ENCODE results near the gene ULK3.

The ULK3 gene

DNA sequence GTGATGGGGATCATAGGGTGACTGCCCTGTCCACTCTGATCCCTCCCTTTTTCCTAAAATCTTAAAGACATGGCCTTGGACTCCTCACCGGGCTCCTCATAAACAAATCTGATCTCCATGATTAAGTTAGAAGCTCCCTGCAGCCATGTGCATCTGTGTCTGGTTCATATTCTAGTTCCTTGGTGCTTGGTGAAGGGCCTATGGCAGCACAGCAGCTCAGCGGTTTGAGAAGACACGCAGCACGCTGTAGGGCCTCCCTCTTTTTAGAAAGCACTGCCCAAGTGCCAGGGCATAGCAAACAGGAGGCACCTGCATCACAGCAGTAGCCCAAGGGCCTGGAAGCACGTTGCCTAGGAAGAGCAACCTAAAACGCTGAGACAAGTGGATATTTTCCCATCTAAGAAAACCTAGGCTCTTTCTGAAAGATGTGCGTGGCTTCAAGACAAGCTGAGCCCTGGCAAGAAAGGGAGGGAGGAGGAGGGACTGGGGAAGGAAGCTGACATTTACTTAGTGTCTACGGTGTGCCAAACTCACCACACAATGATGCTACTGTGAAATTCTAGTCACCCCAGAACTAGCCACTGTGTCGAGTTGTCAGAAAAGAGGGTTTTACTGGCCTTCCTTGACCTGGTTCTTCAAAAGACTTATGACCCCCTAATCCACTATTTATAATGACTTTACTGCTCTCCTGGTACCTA is 14.9 kb upstream of the ULK3 start:
- no peak for TF ChIP-seq CTCF (IDR thresholded peaks at IDR 0.05; ENCODE audit: control insufficient read depth, insufficient read depth, low read depth, low read length, missing control alignments)
- no peak overlapping the region for H3K4me3 ChIP-seq (ENCODE audit: control insufficient read depth, low read depth, low read length)
- DNase-seq (ENCODE audit: low read depth): no peak

- no peak overlapping the region for H3K4me3 ChIP-seq (ENCODE audit: control insufficient read depth, low read depth, low read length)
Observed at GRCh38 chr15:74857082-74857655, 14.2 kb upstream of the ULK3 start.

DNA sequence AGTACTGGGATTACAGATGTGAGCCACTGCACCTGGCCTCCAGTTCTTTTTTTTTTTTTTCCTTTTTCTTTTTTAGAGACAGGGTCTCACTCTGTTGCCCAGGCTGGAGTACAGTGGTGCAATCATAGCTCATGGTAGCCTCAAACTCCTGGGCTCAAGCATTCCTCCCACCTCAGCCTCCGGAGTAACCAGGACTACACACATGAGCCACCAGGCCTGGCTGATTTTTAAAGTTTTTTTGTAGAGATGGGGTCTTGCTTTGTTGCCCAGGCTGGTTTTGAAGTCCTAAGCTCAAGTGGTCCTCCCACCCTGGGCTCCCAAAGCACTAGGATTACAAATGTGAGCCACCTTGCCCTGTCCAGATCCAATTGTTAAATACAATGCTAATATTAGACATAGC is 13.6 kb upstream of the ULK3 start:
- DNase-seq (ENCODE audit: low read depth): no peak
- no peak for TF ChIP-seq CTCF (IDR thresholded peaks at IDR 0.05; ENCODE audit: control insufficient read depth, insufficient read depth, low read depth, low read length, missing control alignments)
- no peak overlapping the region for H3K4me3 ChIP-seq (ENCODE audit: control insufficient read depth, low read depth, low read length)

More at GRCh38 chr15:74857082-74857655, 14.2 kb upstream of the ULK3 start:
- DNase-seq (ENCODE audit: low read depth): no peak
- TF ChIP-seq CTCF (IDR thresholded peaks at IDR 0.05; ENCODE audit: control insufficient read depth, insufficient read depth, low read depth, low read length, missing control alignments): no peak

DNA sequence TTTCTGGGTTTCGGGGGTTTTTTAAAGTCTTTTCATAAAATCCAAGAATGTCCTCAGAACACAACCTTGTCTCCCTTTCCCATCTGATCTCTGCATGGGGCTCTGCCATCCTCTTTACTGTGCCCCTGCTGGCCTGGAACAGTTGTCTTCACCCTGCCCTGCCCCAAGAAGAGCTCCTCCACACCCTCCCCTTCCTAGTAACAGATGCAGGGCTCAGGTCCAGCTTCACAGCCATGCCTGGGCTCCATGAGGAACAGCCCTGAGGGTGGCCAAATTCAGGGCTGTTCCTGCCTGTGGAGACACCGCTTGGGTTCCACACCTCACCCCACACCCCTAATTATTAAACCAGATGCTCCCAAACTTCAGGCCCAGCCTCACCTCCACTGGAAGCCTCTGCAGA is 12.9 kb upstream of the ULK3 start:
- DNase-seq (ENCODE audit: low read depth): no peak
- no peak overlapping the region for H3K4me3 ChIP-seq (ENCODE audit: control insufficient read depth, low read depth, low read length)
- no peak for TF ChIP-seq CTCF (IDR thresholded peaks at IDR 0.05; ENCODE audit: control insufficient read depth, insufficient read depth, low read depth, low read length, missing control alignments)

GRCh38 chr15:74854453-74855022 is 11.6 kb upstream of the ULK3 start:
- DNase-seq (ENCODE audit: low read depth): no peak
- H3K4me3 ChIP-seq (ENCODE audit: control insufficient read depth, low read depth, low read length): no peak overlapping the region
- no peak for TF ChIP-seq CTCF (IDR thresholded peaks at IDR 0.05; ENCODE audit: control insufficient read depth, insufficient read depth, low read depth, low read length, missing control alignments)

DNA sequence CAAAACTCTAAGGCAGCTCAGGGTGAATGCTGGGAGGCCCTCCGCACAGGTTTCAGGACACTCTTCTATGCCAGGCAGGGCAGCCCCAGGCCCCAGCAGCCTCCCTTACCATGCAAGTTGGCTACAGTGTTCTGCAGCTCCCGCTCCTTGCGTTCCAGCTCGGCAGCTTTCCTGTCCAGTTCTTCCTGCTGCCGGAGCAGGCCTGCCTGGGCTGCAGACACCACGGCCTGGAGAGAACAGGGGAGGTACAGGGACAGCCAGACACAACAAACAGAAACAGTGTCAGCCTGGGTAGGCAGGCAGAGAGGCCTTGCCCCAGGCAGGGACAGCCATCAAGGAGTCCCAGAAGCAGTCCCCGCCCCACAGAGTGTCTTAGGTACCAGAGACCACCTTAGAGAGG is 9.0 kb upstream of the ULK3 start:
- no peak overlapping the region for H3K4me3 ChIP-seq (ENCODE audit: control insufficient read depth, low read depth, low read length)
- TF ChIP-seq CTCF (IDR thresholded peaks at IDR 0.05; ENCODE audit: control insufficient read depth, insufficient read depth, low read depth, low read length, missing control alignments): no peak
- DNase-seq (ENCODE audit: low read depth): no peak

Measured in AG09309 (cell line).